Ascending aorta (tissue), 2 donors: ENCODE measurements around the gene NKD1. TPM values are rescaled to one million over a fixed set of nuclear protein-coding genes. Genes with fewer than 3 reads are reported as not detected.
A peak's percentile ranks its signal among the peaks of the same experiment; 100 is the strongest.

Source experiments
- DNase-seq, 2 donors: peaks; one replicate each; pipeline ENCODE4 v3.0.0-alpha.2; 2019; ENCODE audit warnings: low spot score in 2 of 2
- H3K27ac ChIP-seq, 2 donors: fragments of 200-600 bp; sonication (generic); one replicate each; pipeline ENCODE4 v1.5.1; 2016 to 2017; ENCODE audit warnings: mild to moderate bottlenecking in 1 of 2
- H3K27me3 ChIP-seq: fragments of 200-600 bp; sonication (generic); one replicate; pipeline ENCODE4 v1.5.1; 2017
- H3K36me3 ChIP-seq, 2 donors: fragments of 200-600 bp; sonication (generic); one replicate each; pipeline ENCODE4 v1.5.1; 2016
- H3K4me1 ChIP-seq, 2 donors: fragments of 200-600 bp; sonication (generic); one replicate each; pipeline ENCODE4 v1.5.1; 2016 to 2017; ENCODE audit warnings: mild to moderate bottlenecking in 1 of 2
- H3K4me3 ChIP-seq, 2 donors: fragments of 200-600 bp; sonication (generic); one replicate each; pipeline ENCODE4 v1.5.1; 2016 to 2017; ENCODE audit warnings: mild to moderate bottlenecking in 1 of 2
- H3K9me3 ChIP-seq, 2 donors: fragments of 200-600 bp; sonication (generic); one replicate each; pipeline ENCODE4 v1.5.1; 2016
- CTCF ChIP-seq, 3 experiments: fragments of 200-600 bp in 2 of 3; fragments of 450-650 bp in 1 of 3; sonication (generic) in 2 of 3; IDR thresholded peaks; one replicate each; pipeline ENCODE4 v1.5.1; 2016 to 2019; ENCODE audit warnings: antibody characterized with exemption in 3 of 3, mild to moderate bottlenecking in 1 of 3, moderate library complexity in 1 of 3
- intact Hi-C: fragments of 100-400 bp; cut with DNase I; formaldehyde crosslinking; loops from one replicate; pipeline ENCODE4 v1.15.1; 2023
- total RNA-seq: library from RNA; depleted of rRNA; stranded (reverse); fragments of >200 nt; gene quantifications from one replicate; pipeline ENCODE4 v1.1.0, GENCODE V29; 2016

Gene NKD1
- total RNA-seq, 1 donor from 2014 or later = 33.2 TPM

GRCh38 chr16:50673496-50674275 is 125.5 kb downstream of the NKD1 start:
- no peak for DNase-seq
- Histone ChIP-seq H3K9me3 (peaks cover 5 to 10% of the 10 kb centered on the region in 2 donors), H3K27ac (no peak overlapping the region), H3K36me3 (peaks cover 0 to 5% of the 10 kb centered on the region in 2 donors), H3K27me3 (no peaks in the 10 kb centered on the region), H3K4me1 (no peaks in the 10 kb centered on the region), H3K4me3 (no peak overlapping the region)
- intact Hi-C loops = no loop called here
- no peak for TF ChIP-seq CTCF (IDR thresholded peaks at IDR 0.05)

GRCh38 chr16:50674831-50675230 is 126.6 kb downstream of the NKD1 start:
- H3K27me3 ChIP-seq = no peaks in the 10 kb centered on the region
- no peak overlapping the region for H3K4me3 ChIP-seq
- intact Hi-C loops = no loop called here
- no peaks in the 10 kb centered on the region for H3K4me1 ChIP-seq
- no peak for TF ChIP-seq CTCF (IDR thresholded peaks at IDR 0.05)
- H3K36me3 ChIP-seq = peaks cover 0 to 5% of the 10 kb centered on the region in 2 donors
- H3K9me3 ChIP-seq = peaks cover 5 to 10% of the 10 kb centered on the region in 2 donors
- no peak overlapping the region for H3K27ac ChIP-seq
- DNase-seq = no peak

- Histone ChIP-seq H3K27me3 (no peaks in the 10 kb centered on the region), H3K27ac (no peak overlapping the region), H3K9me3 (peaks cover 5 to 10% of the 10 kb centered on the region in 2 donors), H3K4me3 (no peak overlapping the region), H3K36me3 (peaks cover 0 to 5% of the 10 kb centered on the region in 2 donors), H3K4me1 (no peaks in the 10 kb centered on the region)
- no peak for DNase-seq
- no peak for TF ChIP-seq CTCF (IDR thresholded peaks at IDR 0.05)
- intact Hi-C loops = no loop called here
These were observed 127.8 kb downstream of the NKD1 start for GRCh38 chr16:50675686-50676610.

GRCh38 chr16:50676684-50677225 is 128.6 kb downstream of the NKD1 start:
- no peaks in the 10 kb centered on the region for H3K4me1 ChIP-seq
- no peak for DNase-seq
- intact Hi-C loops = no loop called here
- peaks cover 0 to 4% of the 10 kb centered on the region in 2 donors for H3K36me3 ChIP-seq
- TF ChIP-seq CTCF (IDR thresholded peaks at IDR 0.05) = no peak
- no peak overlapping the region for H3K4me3 ChIP-seq
- H3K27ac ChIP-seq = no peak overlapping the region
- no peaks in the 10 kb centered on the region for H3K27me3 ChIP-seq
- H3K9me3 ChIP-seq = peaks cover 3 to 5% of the 10 kb centered on the region in 2 donors

- DNase-seq = no peak
- Histone ChIP-seq H3K4me1 (no peaks in the 10 kb centered on the region), H3K27ac (no peak overlapping the region), H3K4me3 (no peak overlapping the region), H3K36me3 (no peaks in the 10 kb centered on the region), H3K9me3 (no peaks in the 10 kb centered on the region), H3K27me3 (no peaks in the 10 kb centered on the region)
- peak in 2 of 3 experiments; percentile 15 to 29 for TF ChIP-seq CTCF (IDR thresholded peaks at IDR 0.05)
- intact Hi-C loops = no loop called here
These were observed 129.2 kb downstream of the NKD1 start for GRCh38 chr16:50677351-50677750.
